HepG2 (cell line): ENCODE results near the gene TBX10. TPM values are rescaled to one million over a fixed set of nuclear protein-coding genes. Genes with fewer than 3 reads are reported as not detected.
A peak's percentile ranks its signal among the peaks of the same experiment; 100 is the strongest.

ENCODE experiments used
- HCFC1 ChIP-seq: fragments of 150-350 bp; IDR thresholded peaks from 2 replicates; pipeline ENCODE4 v1.6.1; 2014; ENCODE audit warnings: low read depth, low read length
- HNF4G ChIP-seq, 2 experiments: sonication (generic) in 1 of 2; formaldehyde crosslinking in 1 of 2; IDR thresholded peaks; 2 replicates each; pipeline versions ENCODE4 v1.4.0 to v1.6.1; 2011 to 2020; ENCODE audit warnings: borderline replicate concordance in 2 of 2, low read depth in 2 of 2, mild to moderate bottlenecking in 2 of 2, low read length in 1 of 2, missing genetic modification reagents in 1 of 2, moderate library complexity in 1 of 2
- IRF2 ChIP-seq: IDR thresholded peaks from 2 replicates; pipeline ENCODE4 v1.6.1; 2018; ENCODE audit warnings: missing genetic modification reagents, missing compliant biosample characterization
- MXD4 ChIP-seq: IDR thresholded peaks from 2 replicates; pipeline ENCODE4 v1.6.1; 2016; ENCODE audit warnings: mild to moderate bottlenecking, missing biosample characterization, missing genetic modification reagents
- NKX3-1 ChIP-seq: sonication (generic); formaldehyde crosslinking; IDR thresholded peaks from 2 replicates; pipeline ENCODE4 v1.5.0; 2020; ENCODE audit warnings: missing genetic modification reagents
- POLR2G ChIP-seq: fragments of 200-400 bp; formaldehyde crosslinking; IDR thresholded peaks from 2 replicates; pipeline ENCODE4 v1.6.1; 2018; ENCODE audit warnings: mild to moderate bottlenecking, low read depth, low read length, moderate library complexity
- RFXAP ChIP-seq: sonication (generic); formaldehyde crosslinking; IDR thresholded peaks from 2 replicates; pipeline ENCODE4 v1.4.0; 2020; ENCODE audit warnings: missing genetic modification reagents, borderline replicate concordance
- SP1 ChIP-seq, 2 experiments: fragments of 450-650 bp in 1 of 2; sonication (generic) in 1 of 2; formaldehyde crosslinking in 1 of 2; IDR thresholded peaks; 2 replicates each; pipeline versions ENCODE4 v1.4.0 to v1.6.1; 2016 to 2020; ENCODE audit warnings: missing genetic modification reagents in 1 of 2
- U2AF1 ChIP-seq: fragments of 200-400 bp; formaldehyde crosslinking; optimal IDR thresholded peaks from 2 replicates; pipeline ENCODE3; 2017; ENCODE audit warnings: mild to moderate bottlenecking, low read depth, low read length
- ZFP82 ChIP-seq: sonication (generic); formaldehyde crosslinking; IDR thresholded peaks from 2 replicates; pipeline ENCODE4 v1.5.1; 2020; ENCODE audit warnings: mild to moderate bottlenecking, missing genetic modification reagents, borderline replicate concordance
- ZMAT3 ChIP-seq: sonication (generic); formaldehyde crosslinking; conservative IDR thresholded peaks from 2 replicates; pipeline ENCODE4 v1.7.0; 2021; ENCODE audit warnings: missing genetic modification reagents
- ZNF263 ChIP-seq: sonication (generic); formaldehyde crosslinking; IDR thresholded peaks from 2 replicates; pipeline ENCODE4 v1.4.0; 2020; ENCODE audit warnings: missing genetic modification reagents
- ZNF563 ChIP-seq: sonication (generic); formaldehyde crosslinking; IDR thresholded peaks from 2 replicates; pipeline ENCODE4 v1.8.0; 2022; ENCODE audit warnings: mild to moderate bottlenecking, moderate library complexity, missing genetic modification reagents
- ZNF792 ChIP-seq: IDR thresholded peaks from 2 replicates; pipeline ENCODE4 v1.6.1; 2016
- polyA plus RNA-seq, 8 experiments: library from polyadenylated mRNA; depleted of rRNA in 3 of 8; stranded (reverse) in 7 of 8; unstranded in 1 of 8; fragments of >200 nt; fragmentation: Illumina TruSeq in 4 of 8; extraction: Trizol in 4 of 8; gene quantifications; 2 replicates each; pipeline versions ENCODE4 v1.2.1 to v1.2.3, GENCODE V29; 2011 to 2016; ENCODE audit warnings: low read depth in 4 of 8, missing spikeins in 1 of 8, mixed read lengths in 1 of 8; ENCODE audit not compliant: insufficient read depth in 1 of 8
- total RNA-seq, 5 experiments: library from RNA; depleted of rRNA; stranded (reverse); fragments of >200 nt; fragmentation: Illumina TruSeq; extraction: Trizol; gene quantifications; 2 replicates each; pipeline ENCODE4 v1.2.3, GENCODE V29; 2016; ENCODE audit warnings: low read depth in 1 of 5
- TF ChIP-seq, protein P1 (sequence below): sonication (generic); formaldehyde crosslinking; IDR thresholded peaks from 2 replicates; pipeline ENCODE4 v1.4.0; 2020; ENCODE audit warnings: missing genetic modification reagents
- TF ChIP-seq, protein P2 (sequence below): sonication (generic); formaldehyde crosslinking; IDR thresholded peaks from 2 replicates; pipeline ENCODE4 v1.9.0; 2022; ENCODE audit warnings: missing genetic modification reagents, mild to moderate bottlenecking, borderline replicate concordance
- TF ChIP-seq, protein P3 (sequence below), 2 experiments: sonication (generic) in 1 of 2; formaldehyde crosslinking in 1 of 2; IDR thresholded peaks; 2 replicates each; pipeline versions ENCODE4 v1.4.0 to v1.6.1; 2018 to 2020; ENCODE audit warnings: missing genetic modification reagents in 2 of 2, borderline replicate concordance in 1 of 2, low read depth in 1 of 2, mild to moderate bottlenecking in 1 of 2, missing biosample characterization in 1 of 2
- TF ChIP-seq, protein P4 (sequence below): fragments of 450-650 bp; IDR thresholded peaks from 2 replicates; pipeline ENCODE4 v1.6.1; 2016

Gene TBX10
- total and polyA plus RNA-seq, 2 of the 13 experiments (the other 11 are each of a cell fraction or from before 2014, with no cell fraction given), result 0.27 to 1.7 TPM

DNA sequence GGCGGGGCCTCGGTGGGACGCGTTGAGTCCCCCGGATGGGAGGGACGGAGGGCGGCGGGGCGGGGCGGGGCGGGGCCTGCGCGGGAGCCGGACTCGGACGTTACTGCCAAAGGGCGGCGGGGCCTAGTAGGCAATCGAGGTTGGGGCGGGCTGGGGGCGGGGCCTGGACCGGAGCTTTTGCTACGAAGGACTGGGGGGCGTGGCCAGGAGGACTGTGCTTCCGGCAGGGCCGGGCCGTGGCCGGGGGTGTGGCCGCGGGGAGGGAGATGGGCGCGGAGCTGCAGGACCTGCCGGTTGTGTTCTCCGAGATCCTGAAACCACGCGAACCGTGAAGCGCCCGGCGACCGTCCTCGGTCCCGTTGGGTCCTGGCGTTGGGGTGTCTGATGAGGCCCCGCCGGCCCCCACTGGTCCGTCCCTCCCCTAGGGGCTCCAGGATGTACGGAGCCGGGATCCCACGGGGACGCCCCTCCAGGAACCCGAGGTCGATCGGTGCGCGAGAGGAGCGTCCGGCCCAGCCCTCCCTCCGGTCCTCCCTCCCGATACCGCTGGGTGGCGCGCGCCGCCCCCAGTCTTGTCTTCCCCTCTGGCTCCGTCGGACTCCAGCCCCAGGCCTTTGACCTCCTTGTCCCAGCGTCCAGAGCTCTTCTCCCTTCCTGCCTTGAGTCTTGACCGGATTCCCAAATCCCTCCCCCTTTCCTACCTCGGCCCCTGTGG lies 9.2 kb downstream of the TBX10 start (continued):
- TF ChIP-seq, protein P1, sequence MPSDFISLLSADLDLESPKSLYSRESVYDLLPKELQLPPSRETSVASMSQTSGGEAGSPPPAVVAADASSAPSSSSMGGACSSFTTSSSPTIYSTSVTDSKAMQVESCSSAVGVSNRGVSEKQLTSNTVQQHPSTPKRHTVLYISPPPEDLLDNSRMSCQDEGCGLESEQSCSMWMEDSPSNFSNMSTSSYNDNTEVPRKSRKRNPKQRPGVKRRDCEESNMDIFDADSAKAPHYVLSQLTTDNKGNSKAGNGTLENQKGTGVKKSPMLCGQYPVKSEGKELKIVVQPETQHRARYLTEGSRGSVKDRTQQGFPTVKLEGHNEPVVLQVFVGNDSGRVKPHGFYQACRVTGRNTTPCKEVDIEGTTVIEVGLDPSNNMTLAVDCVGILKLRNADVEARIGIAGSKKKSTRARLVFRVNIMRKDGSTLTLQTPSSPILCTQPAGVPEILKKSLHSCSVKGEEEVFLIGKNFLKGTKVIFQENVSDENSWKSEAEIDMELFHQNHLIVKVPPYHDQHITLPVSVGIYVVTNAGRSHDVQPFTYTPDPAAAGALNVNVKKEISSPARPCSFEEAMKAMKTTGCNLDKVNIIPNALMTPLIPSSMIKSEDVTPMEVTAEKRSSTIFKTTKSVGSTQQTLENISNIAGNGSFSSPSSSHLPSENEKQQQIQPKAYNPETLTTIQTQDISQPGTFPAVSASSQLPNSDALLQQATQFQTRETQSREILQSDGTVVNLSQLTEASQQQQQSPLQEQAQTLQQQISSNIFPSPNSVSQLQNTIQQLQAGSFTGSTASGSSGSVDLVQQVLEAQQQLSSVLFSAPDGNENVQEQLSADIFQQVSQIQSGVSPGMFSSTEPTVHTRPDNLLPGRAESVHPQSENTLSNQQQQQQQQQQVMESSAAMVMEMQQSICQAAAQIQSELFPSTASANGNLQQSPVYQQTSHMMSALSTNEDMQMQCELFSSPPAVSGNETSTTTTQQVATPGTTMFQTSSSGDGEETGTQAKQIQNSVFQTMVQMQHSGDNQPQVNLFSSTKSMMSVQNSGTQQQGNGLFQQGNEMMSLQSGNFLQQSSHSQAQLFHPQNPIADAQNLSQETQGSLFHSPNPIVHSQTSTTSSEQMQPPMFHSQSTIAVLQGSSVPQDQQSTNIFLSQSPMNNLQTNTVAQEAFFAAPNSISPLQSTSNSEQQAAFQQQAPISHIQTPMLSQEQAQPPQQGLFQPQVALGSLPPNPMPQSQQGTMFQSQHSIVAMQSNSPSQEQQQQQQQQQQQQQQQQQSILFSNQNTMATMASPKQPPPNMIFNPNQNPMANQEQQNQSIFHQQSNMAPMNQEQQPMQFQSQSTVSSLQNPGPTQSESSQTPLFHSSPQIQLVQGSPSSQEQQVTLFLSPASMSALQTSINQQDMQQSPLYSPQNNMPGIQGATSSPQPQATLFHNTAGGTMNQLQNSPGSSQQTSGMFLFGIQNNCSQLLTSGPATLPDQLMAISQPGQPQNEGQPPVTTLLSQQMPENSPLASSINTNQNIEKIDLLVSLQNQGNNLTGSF (CRISPR knock-in tag), result 0 out of 2 replicates have a peak, but pooled peaks have one; percentile 36
- TF ChIP-seq ZMAT3 (CRISPR knock-in tag) (peak; percentile 50; the same call in 1 of the 2 replicates), IRF2 (CRISPR knock-in tag) (peak; percentile 66), ZFP82 (CRISPR knock-in tag) (peak; percentile 43; the same call in 1 of the 2 replicates), RFXAP (CRISPR knock-in tag) (peak; percentile 75; the same call in 1 of the 2 replicates), ZNF263 (CRISPR knock-in tag) (peak; percentile 47; the same call in 1 of the 2 replicates), POLR2G (peak; percentile 68), HCFC1 (no peak), ZNF792 (no peak; the same call in 1 of the 2 replicates), HNF4G (IDR thresholded peaks at IDR 0.05; ENCODE audit: borderline replicate concordance, low read depth, low read length) (peak; percentile 74; the same call in 1 of the 2 replicates), HNF4G (CRISPR knock-in tag; IDR thresholded peaks at IDR 0.05; ENCODE audit: borderline replicate concordance, low read depth) (peak; percentile 76), MXD4 (CRISPR knock-in tag) (peak; percentile 82; the same call in 1 of the 2 replicates), U2AF1 (no peak), NKX3-1 (CRISPR knock-in tag) (no peak), ZNF563 (CRISPR knock-in tag) (peak; percentile 60; the same call in 1 of the 2 replicates), SP1 (IDR thresholded peaks at IDR 0.05) (no peak), SP1 (CRISPR knock-in tag; IDR thresholded peaks at IDR 0.05) (peak; percentile 54)
- TF ChIP-seq, protein P2, sequence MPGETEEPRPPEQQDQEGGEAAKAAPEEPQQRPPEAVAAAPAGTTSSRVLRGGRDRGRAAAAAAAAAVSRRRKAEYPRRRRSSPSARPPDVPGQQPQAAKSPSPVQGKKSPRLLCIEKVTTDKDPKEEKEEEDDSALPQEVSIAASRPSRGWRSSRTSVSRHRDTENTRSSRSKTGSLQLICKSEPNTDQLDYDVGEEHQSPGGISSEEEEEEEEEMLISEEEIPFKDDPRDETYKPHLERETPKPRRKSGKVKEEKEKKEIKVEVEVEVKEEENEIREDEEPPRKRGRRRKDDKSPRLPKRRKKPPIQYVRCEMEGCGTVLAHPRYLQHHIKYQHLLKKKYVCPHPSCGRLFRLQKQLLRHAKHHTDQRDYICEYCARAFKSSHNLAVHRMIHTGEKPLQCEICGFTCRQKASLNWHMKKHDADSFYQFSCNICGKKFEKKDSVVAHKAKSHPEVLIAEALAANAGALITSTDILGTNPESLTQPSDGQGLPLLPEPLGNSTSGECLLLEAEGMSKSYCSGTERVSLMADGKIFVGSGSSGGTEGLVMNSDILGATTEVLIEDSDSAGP (CRISPR knock-in tag), result peak; percentile 79; the same call in 1 of the 2 replicates
- TF ChIP-seq, protein P3, sequence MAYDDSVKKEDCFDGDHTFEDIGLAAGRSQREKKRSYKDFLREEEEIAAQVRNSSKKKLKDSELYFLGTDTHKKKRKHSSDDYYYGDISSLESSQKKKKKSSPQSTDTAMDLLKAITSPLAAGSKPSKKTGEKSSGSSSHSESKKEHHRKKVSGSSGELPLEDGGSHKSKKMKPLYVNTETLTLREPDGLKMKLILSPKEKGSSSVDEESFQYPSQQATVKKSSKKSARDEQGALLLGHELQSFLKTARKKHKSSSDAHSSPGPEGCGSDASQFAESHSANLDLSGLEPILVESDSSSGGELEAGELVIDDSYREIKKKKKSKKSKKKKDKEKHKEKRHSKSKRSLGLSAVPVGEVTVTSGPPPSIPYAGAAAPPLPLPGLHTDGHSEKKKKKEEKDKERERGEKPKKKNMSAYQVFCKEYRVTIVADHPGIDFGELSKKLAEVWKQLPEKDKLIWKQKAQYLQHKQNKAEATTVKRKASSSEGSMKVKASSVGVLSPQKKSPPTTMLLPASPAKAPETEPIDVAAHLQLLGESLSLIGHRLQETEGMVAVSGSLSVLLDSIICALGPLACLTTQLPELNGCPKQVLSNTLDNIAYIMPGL (CRISPR knock-in tag; IDR thresholded peaks at IDR 0.05; ENCODE audit: borderline replicate concordance in 1 of 2, low read depth in 1 of 2), result peak; percentile 79 to 86; a peak in 3 of 4 replicates
- TF ChIP-seq, protein P4, sequence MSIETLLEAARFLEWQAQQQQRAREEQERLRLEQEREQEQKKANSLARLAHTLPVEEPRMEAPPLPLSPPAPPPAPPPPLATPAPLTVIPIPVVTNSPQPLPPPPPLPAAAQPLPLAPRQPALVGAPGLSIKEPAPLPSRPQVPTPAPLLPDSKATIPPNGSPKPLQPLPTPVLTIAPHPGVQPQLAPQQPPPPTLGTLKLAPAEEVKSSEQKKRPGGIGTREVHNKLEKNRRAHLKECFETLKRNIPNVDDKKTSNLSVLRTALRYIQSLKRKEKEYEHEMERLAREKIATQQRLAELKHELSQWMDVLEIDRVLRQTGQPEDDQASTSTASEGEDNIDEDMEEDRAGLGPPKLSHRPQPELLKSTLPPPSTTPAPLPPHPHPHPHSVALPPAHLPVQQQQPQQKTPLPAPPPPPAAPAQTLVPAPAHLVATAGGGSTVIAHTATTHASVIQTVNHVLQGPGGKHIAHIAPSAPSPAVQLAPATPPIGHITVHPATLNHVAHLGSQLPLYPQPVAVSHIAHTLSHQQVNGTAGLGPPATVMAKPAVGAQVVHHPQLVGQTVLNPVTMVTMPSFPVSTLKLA, result no peak
